ENCODE results near the gene GABBR2.
"Not testable (repeated sequence)": the region's sequence is repeated elsewhere in the genome, so short reads cannot be mapped to it uniquely, and the experiment has no call there.

Gene GABBR2

DNA sequence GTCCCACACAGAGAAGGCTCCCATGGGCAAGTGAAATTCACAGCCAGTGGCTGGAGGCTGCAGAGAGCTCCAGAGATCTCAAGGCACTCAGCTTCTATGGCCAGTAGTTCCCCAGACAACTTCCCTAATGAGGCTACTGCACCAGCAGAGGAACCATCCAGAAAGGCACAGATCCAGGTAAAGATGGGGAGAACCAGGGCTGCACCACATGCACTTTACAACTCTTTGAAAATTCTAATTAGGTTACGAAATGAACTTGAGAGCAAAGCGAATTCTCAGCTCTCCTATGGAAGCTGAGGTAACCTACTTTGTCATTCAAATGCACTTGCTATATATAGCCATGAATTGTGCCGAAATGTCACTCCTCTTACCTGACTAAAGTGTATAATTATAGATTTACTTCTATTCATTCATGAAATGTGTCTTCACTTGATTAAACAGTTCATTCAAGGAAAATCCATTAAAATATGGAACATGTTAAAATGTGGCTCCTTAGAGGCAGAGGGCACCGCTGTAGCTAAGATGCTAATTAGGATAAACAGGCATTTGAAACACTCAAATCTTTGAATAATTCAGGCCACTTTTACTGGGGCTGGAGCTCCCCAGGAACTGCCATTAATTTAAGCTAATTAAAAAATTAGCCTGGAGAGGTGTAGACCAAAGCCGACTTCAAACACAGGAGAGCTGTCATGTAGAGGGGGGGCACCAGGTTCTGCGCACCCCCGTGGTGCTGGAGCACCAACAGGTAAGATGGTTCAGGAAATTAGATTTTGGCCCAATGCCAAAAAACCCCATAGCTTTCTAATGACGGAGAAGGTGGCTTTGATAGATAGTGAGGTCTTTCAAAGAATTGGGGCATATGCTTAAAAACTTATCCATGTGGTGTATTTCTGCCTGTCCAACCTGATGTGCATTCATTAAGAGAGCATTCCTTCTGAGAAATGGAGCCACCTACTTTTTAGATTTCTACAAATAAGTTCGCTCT lies 204.1 kb downstream of the GABBR2 start:
- no peak for FAIRE-seq

DNA sequence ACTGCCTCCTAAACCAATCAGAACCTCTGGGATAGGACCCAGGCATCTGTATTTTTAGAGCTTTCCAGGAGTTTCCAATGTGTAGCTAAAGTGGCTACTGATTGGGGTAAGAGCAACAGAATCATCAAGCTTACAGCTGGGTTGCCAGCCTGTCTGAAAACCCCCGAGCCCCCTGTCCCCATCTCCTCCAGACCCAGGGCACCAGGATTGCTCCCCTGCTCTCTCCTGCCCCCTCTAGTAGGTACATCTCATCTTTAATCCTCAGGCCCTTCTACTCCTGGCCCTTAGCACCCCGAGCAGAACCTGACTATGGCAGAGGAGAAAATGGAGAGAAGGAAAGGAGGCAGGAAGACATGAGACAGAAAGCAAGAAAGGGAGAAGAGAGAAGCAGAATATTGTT lies 204.9 kb downstream of the GABBR2 start:
- FAIRE-seq, result no peak

DNA sequence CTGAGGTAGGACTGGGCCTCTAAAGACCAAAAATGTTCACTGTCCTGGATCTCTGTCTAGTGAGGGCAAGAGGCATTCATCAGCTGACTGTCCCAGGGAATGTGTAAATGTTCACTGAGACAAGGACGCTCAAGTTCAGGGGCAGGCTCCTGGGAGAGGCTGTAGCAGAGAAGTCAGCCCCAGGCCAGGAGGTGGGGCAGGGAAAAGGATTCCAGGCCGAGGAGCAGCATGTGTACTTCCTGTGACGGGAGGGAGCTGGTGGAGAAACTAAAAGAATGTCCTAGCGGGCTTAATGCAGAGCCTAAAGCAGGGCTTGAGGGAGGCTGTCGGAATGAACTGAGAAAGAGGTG lies 205.8 kb downstream of the GABBR2 start:
- no peak for FAIRE-seq

DNA sequence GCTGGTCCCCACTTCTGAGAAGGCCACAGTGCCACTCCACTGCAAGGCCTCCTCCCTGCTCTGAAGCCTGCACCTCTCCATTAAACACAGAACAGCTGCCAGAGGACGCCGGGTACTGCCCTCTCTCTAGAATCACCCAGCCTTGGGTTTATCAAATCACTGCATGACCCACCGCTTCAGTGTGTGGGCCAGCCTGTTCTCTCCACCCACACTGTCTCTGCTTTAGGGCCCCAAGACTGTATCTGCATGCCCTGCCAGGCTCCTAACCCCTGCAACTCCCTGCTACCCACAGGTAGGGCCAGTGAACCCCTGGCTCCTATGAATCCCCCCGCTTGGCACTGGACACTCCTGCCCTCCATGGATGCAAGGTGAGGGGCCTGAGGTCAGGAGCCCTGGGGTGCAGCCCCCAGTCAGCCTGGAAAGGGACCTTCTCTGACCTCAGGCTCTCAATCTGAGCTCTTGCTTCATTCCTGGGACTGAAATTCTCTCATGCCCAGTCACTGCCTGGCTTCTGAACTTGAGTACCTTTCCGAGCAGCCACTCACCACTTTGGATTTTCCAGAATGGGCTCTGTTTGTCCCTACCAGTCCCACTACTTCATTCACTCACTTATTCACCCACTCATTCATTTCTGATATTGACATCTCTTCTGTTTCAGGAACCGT lies 206.3 kb downstream of the GABBR2 start:
- no peak for FAIRE-seq

DNA sequence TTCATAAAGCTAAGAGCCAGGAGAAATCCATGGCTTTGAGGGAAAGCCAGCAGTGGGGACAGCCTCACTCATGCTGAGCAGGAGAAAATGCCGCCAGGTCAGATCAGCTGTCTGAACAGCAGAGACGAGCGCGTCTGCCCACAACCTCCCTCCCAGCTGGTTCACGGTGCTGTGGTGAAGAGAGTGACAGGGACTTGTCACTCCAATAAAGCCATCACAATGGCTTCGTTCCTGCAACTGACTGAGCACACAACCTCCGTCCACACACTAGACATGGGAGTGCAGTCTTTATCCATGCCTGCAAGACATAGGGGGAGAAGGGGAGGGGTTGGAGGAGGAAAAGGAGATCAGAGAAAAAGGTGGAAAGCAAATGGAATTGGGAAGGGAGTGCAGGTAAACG lies 206.9 kb downstream of the GABBR2 start:
- FAIRE-seq, result no peak

DNA sequence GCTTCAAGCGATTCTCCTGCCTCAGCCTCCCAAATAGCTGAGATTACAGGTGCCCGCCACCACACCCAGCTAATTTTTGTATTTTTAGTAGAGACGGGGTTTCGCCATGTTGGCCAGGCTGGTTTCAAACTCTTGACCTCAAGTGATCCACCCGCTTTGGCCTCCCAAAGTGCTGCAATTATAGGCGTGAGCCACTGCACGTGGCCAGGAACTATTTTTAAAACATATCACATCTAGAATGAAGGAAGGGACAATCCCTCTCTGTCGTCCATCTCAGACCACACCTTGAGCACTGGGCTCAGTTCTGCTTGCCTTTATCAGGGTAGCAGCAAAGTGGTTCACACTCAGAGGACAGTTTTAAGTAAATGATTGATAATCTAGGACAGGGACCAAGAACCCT lies 207.5 kb downstream of the GABBR2 start:
- not testable (repeated sequence) for FAIRE-seq

DNA sequence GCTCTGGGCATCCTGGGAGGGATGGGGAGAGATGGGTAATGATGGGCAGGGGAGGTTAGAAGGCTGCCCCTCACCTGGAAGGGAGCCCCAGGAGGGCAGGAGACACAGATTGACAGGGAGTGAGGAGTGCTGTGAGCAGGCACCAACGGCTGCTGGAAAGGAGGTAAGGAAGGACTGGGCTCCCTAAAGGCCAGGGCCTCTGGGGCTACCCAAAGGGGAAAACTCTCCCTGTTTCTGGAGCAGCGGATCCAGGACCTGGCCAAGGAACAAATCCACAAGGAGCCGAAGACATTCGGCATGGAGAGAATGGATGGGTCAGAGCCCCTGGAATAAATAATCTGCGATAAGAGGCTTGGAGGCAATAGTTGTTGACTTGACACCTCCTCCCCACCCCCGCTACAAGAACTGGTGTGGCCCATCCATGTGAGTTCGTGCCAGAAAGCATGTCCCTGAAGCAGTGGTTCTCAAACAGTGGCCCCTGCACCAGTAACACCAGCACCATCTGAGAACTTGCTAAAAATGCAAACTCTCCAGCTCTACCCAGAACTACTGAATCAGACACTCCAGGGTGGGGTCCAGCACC lies 208.3 kb downstream of the GABBR2 start:
- FAIRE-seq, result no peak

DNA sequence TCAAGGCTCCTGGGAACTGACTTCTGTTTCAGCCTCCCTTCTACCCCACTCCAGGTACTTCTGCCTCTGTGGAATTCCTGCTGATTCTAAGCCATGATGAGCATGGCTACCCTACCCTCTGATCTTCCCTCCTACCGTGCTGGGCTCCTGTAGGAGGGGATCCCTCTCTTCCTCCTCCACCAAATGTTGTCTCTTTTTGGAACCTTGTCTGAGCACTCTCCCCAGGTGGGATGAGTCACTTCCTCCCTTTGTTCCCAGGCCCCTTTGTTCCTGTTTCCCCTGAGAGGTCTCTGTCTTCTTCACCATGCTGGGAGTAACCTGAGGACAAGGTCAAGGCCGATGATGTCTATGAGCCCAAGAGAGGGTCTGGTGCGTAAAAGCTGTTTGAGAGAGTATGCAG lies 213.2 kb downstream of the GABBR2 start:
- no peak for FAIRE-seq

DNA sequence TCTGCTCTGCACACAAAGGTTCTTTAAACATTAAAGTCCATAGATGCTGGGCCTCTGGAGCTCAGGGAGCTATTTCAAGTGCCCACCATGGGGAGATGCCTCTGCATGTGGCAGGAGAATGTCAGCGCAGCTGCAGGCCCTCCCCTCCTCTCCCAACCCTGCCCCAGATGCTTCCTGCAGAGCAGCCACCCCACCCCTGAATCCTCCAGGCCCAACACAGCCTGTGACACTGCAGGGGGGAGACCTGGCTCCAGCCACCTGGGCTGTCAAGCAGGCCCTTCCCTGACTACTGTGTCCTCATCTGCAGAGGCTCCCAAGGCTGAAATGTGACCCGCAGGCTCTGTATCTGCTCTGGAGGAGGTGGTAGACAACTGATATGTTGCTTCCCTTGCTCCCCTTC lies 213.9 kb downstream of the GABBR2 start:
- no peak for FAIRE-seq

DNA sequence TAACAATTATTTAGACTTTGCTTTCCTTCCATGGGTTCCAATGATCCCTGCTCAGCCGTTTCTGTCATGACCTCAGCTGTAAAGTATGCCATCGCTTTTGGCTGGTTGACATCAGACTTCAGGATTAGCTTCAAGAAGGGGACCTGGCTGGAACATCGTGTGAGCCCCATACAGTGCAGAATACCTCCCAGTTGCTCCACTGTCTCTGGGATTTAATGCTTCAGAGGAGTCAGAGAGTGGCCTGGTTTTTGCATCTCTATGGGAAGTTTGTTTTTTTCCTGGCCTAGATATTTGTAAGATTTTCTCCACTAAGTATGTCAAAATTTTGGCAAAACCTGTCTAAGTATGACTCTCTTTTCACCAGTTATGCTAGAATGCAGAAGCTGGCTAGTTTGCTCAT lies 216.9 kb downstream of the GABBR2 start:
- no peak for FAIRE-seq

DNA sequence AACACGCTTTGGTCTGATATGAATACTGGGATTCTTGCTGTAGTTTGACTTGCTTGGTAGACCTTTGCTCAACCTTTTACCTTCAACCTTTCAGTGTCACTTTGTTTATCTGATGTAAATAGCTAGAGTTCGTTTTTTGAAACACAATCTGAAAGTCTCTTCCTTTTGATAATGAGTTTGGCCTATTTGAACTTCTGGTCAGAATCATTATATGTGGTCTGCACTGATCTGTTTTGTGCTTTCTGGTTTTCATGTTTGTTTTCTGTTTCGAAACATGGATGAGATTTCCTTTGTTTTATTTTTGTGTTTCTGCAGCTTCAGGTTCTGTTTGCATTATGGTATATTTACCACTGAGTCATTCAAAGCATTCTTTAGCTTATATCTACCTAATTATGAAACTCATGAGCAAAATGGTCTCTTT lies 217.5 kb downstream of the GABBR2 start:
- FAIRE-seq, result no peak

DNA sequence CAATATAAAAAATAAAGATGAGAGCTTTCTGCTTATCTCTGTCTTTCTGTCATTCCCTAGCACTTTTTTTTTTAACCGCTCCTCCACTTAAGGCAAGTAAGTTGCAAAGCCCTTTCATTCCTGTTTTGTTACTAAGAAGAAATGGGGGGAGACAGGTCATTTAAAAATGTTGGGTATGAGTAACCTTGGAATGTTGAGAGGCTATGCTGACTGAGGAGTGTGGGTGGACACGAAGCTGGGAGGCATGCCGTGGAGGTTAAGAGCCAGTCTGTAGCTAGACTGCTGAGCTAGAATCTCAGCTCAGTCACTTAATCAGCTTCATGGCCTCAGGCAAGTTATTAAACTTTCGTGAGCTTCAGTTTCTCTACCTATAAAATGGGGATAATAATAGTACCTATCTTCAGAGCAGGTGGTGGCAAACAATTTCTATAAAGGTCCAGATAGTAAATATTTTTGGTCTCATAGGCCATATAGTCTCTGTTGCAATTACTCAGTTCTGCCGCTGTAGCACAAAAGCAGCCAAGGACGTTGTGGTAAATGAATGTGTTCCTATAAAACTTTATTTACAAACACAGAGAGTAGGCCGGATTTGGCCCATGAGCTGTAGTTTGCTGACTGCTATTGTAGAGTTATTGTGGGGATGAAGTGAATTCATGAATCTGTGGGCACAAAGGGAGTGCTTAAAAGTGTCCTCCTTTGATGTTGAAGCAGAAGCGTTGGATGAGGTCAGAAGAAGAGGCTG lies 220.0 kb downstream of the GABBR2 start:
- no peak for FAIRE-seq

DNA sequence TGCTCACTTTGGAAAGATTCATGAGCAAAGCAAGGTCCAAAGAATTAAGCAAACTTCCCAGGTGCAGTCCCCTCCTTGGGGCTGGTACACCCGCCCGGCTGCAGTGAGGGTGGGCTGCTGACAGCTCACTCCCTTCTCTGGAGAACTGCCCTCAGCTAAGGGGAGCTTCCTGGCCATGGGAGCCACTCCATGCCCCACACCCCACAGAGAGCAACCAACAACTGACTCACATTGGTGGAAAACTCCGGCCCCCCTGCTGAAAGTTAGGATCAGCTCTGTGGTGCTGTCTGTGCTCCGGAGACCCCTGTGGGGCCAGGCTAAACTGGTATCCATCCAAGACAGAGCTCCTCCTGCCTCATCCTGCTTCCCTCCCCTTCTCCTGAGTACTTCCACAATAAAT lies 223.0 kb downstream of the GABBR2 start:
- no peak for FAIRE-seq

DNA sequence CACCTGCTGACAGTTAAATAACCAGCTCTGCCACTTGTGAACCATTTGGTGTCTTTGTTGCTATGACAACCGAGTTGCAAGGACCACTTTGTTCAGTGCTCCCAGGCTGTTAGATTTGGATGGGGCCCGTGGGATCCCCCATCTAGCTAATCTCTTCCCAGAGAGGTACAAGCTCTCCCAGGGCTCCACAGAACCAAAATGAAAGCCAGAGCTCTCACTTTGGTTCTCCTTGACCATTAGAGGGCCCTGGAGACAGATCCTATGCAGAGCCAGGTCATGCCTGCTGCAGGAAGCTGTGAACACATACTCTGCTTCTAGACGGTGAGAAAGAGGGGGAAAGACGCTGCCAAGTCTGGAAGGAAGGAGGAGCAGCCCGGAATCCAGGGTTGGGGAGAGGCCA lies 224.6 kb downstream of the GABBR2 start:
- no peak for FAIRE-seq

DNA sequence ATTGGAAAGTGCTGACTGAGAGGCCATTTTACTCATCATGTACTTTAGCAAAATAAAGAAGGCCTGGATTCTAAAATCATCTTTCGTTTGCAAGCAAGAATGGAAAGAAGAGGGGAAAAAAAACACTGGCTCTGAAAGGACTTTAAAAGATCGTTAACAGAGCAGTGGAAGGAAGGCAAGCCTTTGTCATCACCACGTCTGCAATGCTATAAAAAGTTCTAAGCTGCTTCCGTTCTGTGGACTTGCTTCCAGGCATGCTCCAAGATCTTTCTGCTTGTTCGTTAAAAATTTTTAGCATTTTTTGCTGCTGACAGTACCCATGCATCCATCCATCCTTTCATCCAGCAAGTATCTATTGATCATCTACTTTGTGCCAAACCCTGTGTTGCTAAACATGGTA lies 226.5 kb downstream of the GABBR2 start:
- no peak for FAIRE-seq

DNA sequence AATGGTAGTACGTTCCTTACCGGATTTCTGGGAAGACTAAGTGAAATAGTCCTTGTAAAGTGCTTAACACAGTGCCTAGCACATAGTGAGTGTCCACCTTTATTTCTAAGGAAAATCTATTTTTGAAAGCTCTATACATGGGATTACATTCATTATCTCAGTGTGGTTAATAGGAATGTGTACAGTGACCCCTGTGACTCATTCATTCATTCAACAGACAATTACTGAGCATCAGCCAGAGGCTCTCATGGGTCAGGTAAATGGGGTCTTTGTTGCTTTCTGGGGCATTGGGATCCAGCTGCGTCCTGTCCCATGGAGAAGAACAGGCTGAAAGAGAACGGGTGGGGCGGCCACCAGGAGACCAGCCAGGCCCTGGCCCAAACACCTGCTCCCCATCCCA lies 227.1 kb downstream of the GABBR2 start:
- no peak for FAIRE-seq

DNA sequence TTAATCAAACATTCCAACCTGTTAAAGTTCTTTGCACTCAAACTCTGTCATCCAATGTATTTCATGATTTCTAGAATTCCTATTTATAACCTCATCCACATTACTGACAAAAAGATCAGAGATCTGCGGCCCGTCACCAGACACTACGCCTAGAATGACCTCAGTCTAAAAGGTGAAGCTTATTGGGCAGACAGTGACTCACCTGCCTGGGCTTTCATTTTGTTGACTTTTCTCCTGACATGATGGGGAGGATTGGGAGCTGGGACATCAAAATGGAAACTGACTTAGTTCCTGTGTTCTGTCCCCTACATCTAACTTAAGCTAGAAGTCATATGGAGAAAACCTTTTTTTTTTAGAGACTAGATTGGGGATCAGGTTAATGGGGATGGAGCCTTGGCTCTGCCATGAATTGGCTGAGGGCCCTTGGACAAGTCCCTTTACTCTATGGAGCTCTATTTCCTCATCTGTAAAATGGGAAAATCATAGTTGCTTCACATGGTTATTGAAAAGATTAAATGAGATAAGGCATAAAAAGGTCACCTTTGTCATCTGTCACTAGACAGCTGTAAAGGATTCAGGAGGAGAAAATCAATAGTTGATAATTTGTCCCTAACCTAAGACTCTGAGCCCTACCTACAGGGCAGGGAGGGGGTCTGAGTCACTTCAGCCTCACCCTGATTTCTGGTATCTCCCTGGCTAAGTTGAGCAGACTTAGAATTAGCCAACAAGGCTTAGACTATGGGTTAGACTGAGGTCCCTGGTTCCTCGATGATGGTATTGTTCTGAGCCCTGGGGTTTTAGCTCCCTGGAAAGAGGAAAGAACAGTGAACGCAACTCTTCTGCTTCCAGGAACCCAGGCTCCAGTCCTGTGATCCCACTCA lies 228.5 kb downstream of the GABBR2 start:
- FAIRE-seq, result no peak

DNA sequence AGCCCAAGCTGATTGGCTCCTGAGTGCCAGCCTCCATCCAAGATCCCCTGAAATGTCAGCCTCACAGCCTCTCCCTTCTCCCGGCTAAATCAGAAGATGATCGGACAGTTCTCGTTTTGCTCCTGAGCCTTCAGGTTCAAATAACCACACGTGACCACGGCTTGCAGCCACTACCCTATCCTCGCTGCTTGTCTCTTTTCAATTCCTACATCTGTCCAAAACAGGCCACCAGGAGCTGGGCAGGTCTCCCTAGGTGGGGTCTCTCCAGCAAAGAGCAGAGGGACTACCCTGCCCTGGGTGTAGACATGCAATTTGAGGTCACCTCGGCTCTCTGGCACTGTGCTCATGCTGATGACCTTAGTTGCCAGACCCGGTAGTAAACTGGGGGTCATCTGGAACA lies 229.3 kb downstream of the GABBR2 start:
- FAIRE-seq, result no peak

DNA sequence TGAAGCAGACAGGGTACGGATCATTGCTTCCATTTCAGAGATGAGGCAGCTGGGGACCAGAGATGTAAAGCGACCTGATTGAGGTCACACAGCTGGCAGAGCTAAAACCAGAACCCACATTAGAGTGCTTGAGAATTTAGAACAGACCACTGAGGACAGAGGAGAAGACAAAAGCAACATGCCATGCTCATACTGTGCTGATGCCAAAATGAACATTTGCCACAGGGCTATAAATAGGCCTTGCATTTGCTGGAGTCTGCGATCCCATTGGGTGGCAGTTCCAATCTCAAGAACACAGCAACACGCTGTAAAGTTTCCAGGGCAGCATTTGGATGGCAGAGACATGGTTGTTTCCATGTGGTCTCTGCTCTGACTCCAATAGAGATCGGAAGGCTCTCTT lies 230.9 kb downstream of the GABBR2 start:
- FAIRE-seq, result no peak

DNA sequence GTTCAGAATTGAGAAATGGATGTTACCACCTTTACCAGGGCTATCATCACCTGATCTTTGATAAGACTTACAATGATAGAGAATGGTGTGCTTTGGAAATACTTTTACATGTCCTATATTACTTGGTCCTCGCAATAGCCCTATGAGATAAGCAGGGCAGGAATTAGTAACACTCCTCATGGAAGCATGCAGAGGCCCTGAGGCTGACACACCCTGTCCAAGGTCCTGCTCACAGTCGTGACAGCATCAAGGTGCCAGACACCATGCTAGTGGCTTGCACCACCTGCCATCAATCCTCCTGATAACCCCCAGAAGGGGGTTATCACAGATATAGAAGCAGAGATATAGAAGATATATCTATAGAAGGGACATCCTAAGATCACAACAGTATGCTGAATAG lies 236.5 kb downstream of the GABBR2 start:
- no peak for FAIRE-seq

DNA sequence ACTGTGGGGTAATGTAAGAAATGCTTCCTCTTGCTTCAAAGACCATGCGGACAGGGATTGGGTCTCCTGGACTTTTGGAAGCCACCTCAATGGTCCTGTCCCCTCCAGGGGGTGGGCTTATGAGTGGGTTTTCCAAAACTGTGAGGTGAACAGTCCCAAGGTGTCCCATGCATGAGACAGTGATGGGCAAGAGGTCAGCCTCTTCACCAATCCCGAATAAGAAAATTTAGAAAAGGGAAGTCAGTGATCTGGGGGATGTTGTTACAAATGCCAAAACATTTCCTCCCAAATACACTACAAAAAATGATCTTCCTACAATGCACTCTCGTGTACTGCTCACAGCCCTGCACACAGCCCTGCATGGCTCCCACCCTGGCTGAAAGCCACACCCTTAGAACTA lies 237.6 kb downstream of the GABBR2 start:
- no peak for FAIRE-seq

DNA sequence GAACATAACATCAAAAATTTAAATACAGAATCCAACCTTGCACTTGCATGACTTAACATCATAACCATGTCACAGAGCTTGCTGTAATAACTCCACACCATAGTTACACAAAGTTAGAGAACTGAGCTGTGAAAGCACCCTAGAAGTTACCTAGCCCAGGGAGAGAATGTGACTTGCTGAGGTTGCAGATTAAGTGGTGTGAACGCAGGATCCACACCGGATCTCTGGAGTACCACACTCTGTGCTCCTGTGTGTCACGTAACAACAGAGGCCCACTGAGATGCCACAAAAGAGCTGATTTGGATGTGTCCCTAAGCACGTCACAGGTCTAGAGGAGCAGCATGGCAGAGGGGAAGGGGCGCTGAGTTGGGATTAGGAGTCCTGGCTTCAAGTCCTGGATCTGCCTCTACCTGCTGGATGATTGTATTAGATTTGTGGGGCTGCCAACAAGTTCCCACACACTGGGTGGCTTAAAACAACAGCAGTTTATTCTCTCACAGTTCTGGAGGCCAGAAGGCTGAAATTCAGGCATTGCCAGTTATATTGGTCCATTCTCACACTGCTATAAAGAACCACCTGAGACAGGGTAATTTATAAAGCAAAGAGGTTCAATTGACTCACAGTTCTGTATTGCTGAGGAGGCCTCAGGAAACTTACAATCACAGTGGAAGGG lies 240.0 kb downstream of the GABBR2 start:
- FAIRE-seq, result no peak

Data from colon (tissue), 2 donors.